ENCODE measurements around the gene FAAP20. TPM values are rescaled to one million over a fixed set of nuclear protein-coding genes. Genes with fewer than 3 reads are reported as not detected.

FAAP20 gene
- total and polyA plus RNA-seq, 2 of the 8 experiments (the other 6 are each of a cell fraction or from before 2014, with no cell fraction given) = 58.4 to 99.8 TPM

GRCh38 chr1:2179283-2180013 lies 15.1 kb downstream of the FAAP20 start:
- FAIRE-seq (no peak), DNase-seq (ENCODE audit: low read depth in 1 of 2, low spot score in 2 of 2) (no peak)
- Histone ChIP-seq H3K23me2 (ENCODE audit: low read depth, low read length) (peaks cover 2% of the 10 kb centered on the region; the same call in 1 of the 2 replicates), H3K14ac (ENCODE audit: insufficient read length) (no peak overlapping the region), H3K27me3 (replicated peaks in 1 of 4; ENCODE audit: control insufficient read depth in 3 of 4, extremely low read depth in 1 of 4, insufficient read depth in 3 of 4, low read length in 3 of 4) (no peaks in the 10 kb centered on the region), H4K8ac (ENCODE audit: extremely low read depth, insufficient read depth, low read length) (no peak overlapping the region), H3K27ac (ENCODE audit: low read depth, low read length) (no peak overlapping the region), H4K5ac (ENCODE audit: insufficient read length, low read depth, low read length) (no peak overlapping the region), H3K36me3 (ENCODE audit: control insufficient read depth in 2 of 4, insufficient read depth in 4 of 4, low read length in 3 of 4) (peaks cover 0 to 9% (median 4%) of the 10 kb centered on the region in 4 experiments; a peak in 5 of 8 replicates), H3K23ac (ENCODE audit: insufficient read length) (no peak overlapping the region), H3K79me2 (ENCODE audit: control insufficient read depth in 1 of 2, insufficient read depth in 2 of 2, low read length in 2 of 2) (no peaks in the 10 kb centered on the region), H2BK20ac (ENCODE audit: low read length) (no peak overlapping the region), H3K4me1 (replicated peaks in 1 of 4; ENCODE audit: control insufficient read depth in 3 of 4, insufficient read depth in 4 of 4, low read length in 3 of 4) (no peaks in the 10 kb centered on the region; a peak in 2 of 7 replicates), H3K79me1 (ENCODE audit: low read depth, low read length) (no peaks in the 10 kb centered on the region), H2BK15ac (ENCODE audit: low read length) (no peak overlapping the region), H3K56ac (replicated peaks; ENCODE audit: insufficient read length, low read depth, low read length) (no peak overlapping the region), H2BK120ac (replicated peaks; ENCODE audit: low read depth, low read length) (no peak overlapping the region), H3K4me2 (ENCODE audit: insufficient read depth in 1 of 2, low read depth in 2 of 2, low read length in 2 of 2) (no peak overlapping the region), H3K4ac (replicated peaks; ENCODE audit: insufficient read length, low read depth, low read length) (no peak overlapping the region), H3K9me3 (ENCODE audit: insufficient read depth in 2 of 2, low read depth in 1 of 2, low read length in 1 of 2) (no peaks in the 10 kb centered on the region), H2AK5ac (ENCODE audit: low read depth, low read length) (no peak overlapping the region), H4K91ac (replicated peaks; ENCODE audit: insufficient read length, low read length) (no peak overlapping the region), H3K9ac (replicated peaks in 1 of 4; ENCODE audit: extremely low read depth in 1 of 4, low read depth in 3 of 4, low read length in 3 of 4) (no peak overlapping the region), H2AFZ (ENCODE audit: low read length) (no peak overlapping the region), H2BK12ac (ENCODE audit: low read depth, low read length) (no peak overlapping the region), H3K18ac (ENCODE audit: extremely low read depth, low read length) (no peak overlapping the region), H4K20me1 (replicated peaks in 1 of 2; ENCODE audit: control insufficient read depth in 1 of 2, insufficient read depth in 2 of 2, low read length in 2 of 2) (peaks cover 0 to 7% of the 10 kb centered on the region in 2 experiments), H2BK5ac (ENCODE audit: low read depth, low read length) (no peak overlapping the region; the same call in 1 of the 2 replicates), H3K4me3 (ENCODE audit: extremely low read depth in 1 of 4, insufficient read depth in 2 of 4, low read depth in 3 of 4, low read length in 4 of 4) (no peak overlapping the region)
- CTCF ChIA-PET (ENCODE audit: partially characterized antibody) = interaction anchor here (0.8 to 1.0 kb wide), 2 partner anchors 9 to 178 kb away, joined by 3 read pairs; no protein-coding TSS in a partner anchor
- no peak for TF ChIP-seq GTF2F1 (IDR thresholded peaks at IDR 0.05; ENCODE audit: borderline replicate concordance, low read depth, low read length)
- no peak for TF ChIP-seq BCL11A (IDR thresholded peaks at IDR 0.05; ENCODE audit: low read depth in 2 of 2, low read length in 2 of 2)
- no peak for TF ChIP-seq HDAC6 (IDR thresholded peaks at IDR 0.05; ENCODE audit: low read depth, low read length)
- TF ChIP-seq CBX5 (IDR thresholded peaks at IDR 0.05; ENCODE audit: low read depth, low read length) = no peak
- no peak for TF ChIP-seq KDM1A (IDR thresholded peaks at IDR 0.05; ENCODE audit: borderline replicate concordance, low read length)
- TF ChIP-seq NRF1 (IDR thresholded peaks at IDR 0.05; ENCODE audit: low read depth, low read length) = no peak
- TF ChIP-seq RXRA (IDR thresholded peaks at IDR 0.05; ENCODE audit: insufficient read depth, low read depth, low read length) = no peak
- no peak for TF ChIP-seq JUND (IDR thresholded peaks at IDR 0.05; ENCODE audit: low read length)
- TF ChIP-seq, protein P1, sequence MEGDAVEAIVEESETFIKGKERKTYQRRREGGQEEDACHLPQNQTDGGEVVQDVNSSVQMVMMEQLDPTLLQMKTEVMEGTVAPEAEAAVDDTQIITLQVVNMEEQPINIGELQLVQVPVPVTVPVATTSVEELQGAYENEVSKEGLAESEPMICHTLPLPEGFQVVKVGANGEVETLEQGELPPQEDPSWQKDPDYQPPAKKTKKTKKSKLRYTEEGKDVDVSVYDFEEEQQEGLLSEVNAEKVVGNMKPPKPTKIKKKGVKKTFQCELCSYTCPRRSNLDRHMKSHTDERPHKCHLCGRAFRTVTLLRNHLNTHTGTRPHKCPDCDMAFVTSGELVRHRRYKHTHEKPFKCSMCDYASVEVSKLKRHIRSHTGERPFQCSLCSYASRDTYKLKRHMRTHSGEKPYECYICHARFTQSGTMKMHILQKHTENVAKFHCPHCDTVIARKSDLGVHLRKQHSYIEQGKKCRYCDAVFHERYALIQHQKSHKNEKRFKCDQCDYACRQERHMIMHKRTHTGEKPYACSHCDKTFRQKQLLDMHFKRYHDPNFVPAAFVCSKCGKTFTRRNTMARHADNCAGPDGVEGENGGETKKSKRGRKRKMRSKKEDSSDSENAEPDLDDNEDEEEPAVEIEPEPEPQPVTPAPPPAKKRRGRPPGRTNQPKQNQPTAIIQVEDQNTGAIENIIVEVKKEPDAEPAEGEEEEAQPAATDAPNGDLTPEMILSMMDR (IDR thresholded peaks at IDR 0.05; ENCODE audit: control extremely low read depth in 1 of 3, insufficient read depth in 1 of 3, low read depth in 1 of 3, low read length in 3 of 3) = no peak
- 90% methylated on average over 28 of the region's 28 CpGs; no CpG with 5 or more reads in 1 of the 2 experiments for WGBS, 2 experiments (ENCODE audit: extremely low coverage in 1 of 2, insufficient coverage in 1 of 2, insufficient read length in 1 of 2, insufficient replicate concordance in 2 of 2, low coverage in 1 of 2, low lambda C conversion rate in 2 of 2, missing lambda C conversion rate in 1 of 2)
- POLR2A ChIA-PET (ENCODE audit: partially characterized antibody) = interaction anchor here (1.1 kb wide), 2 partner anchors 8 to 9 kb away, joined by 3 to 5 read pairs; no protein-coding TSS in a partner anchor

All from H1 (cell line).